ENCODE data around the gene COBLL1. TPM values are rescaled to one million over a fixed set of nuclear protein-coding genes. Genes with fewer than 3 reads are reported as not detected.

COBLL1 gene
- total RNA-seq, 1 experiment from 2014 or later, result 8.3 TPM

Small RNA genes within 50 kb of the gene (small RNA-seq; reads per million reads assigned to genes)
- not detected for gene RNA5SP110
- gene SNORA70F, result not detected

Other genes with a start within 250 kb of the COBLL1 start
- gene GRB14, start 220.3 kb downstream of the COBLL1 start, total RNA-seq (2014; rRNA removed; shearing (Covaris generic)), result 3.8 and 4.6 TPM in 2 replicates
- not detected in 2 replicates for gene SLC38A11, start 113.7 kb upstream of the COBLL1 start, total RNA-seq (2014; rRNA removed; shearing (Covaris generic))